Measurements from ENCODE around the gene GPR158. TPM values are rescaled to one million over a fixed set of nuclear protein-coding genes. Genes with fewer than 3 reads are reported as not detected.

Gene GPR158
- total RNA-seq, 2 experiments from 2014 or later = not detected

- no peak for DNase-seq (ENCODE audit: low spot score)
- intact Hi-C loops (cut with micrococcal nuclease; ENCODE audit: unreplicated experiment) = no loop called here
- CTCF ChIA-PET (ENCODE audit: unreplicated experiment) = no interaction called here
- no peaks in the 10 kb centered on the region for H3K36me3 ChIP-seq (ENCODE audit: insufficient read depth, low read length)
- POLR2A ChIA-PET = interaction anchor here (0.7 kb wide), 1 partner anchor 100 kb away, joined by 3 read pairs; no protein-coding TSS in a partner anchor
- TF ChIP-seq CTCF (conservative IDR thresholded peaks at IDR 0.05; ENCODE audit: low read length) (no peak), EZH2phosphoT487 (IDR thresholded peaks at IDR 0.05; ENCODE audit: borderline replicate concordance, low read depth, low read length) (no peak)
- H3K79me2 ChIP-seq (ENCODE audit: insufficient read depth, low read depth, low read length) = no peaks in the 10 kb centered on the region
- no peaks in the 10 kb centered on the region for H3K4me1 ChIP-seq (ENCODE audit: insufficient read depth, low read length, poor library complexity, severe bottlenecking)
- H3K9me2 ChIP-seq (ENCODE audit: insufficient read depth, low read length) = no peaks in the 10 kb centered on the region
- BruUV-seq (replicated peaks) = no TSS peak
- H3K9me3 ChIP-seq (ENCODE audit: low read length) = no peaks in the 10 kb centered on the region
- no peak overlapping the region for H3K4me3 ChIP-seq (ENCODE audit: low read depth, low read length, poor library complexity, severe bottlenecking)
- H2AFZ ChIP-seq (ENCODE audit: low read length) = no peak overlapping the region
- H4K20me1 ChIP-seq (ENCODE audit: insufficient read depth, low read length) = no peaks in the 10 kb centered on the region
- H3K27ac ChIP-seq (ENCODE audit: low read depth, low read length, poor library complexity, severe bottlenecking) = no peak overlapping the region
- H3K4me2 ChIP-seq (ENCODE audit: low read length) = no peak overlapping the region
Observed at GRCh38 chr10:25130906-25131305, 43.9 kb upstream of the GPR158 start.

DNA sequence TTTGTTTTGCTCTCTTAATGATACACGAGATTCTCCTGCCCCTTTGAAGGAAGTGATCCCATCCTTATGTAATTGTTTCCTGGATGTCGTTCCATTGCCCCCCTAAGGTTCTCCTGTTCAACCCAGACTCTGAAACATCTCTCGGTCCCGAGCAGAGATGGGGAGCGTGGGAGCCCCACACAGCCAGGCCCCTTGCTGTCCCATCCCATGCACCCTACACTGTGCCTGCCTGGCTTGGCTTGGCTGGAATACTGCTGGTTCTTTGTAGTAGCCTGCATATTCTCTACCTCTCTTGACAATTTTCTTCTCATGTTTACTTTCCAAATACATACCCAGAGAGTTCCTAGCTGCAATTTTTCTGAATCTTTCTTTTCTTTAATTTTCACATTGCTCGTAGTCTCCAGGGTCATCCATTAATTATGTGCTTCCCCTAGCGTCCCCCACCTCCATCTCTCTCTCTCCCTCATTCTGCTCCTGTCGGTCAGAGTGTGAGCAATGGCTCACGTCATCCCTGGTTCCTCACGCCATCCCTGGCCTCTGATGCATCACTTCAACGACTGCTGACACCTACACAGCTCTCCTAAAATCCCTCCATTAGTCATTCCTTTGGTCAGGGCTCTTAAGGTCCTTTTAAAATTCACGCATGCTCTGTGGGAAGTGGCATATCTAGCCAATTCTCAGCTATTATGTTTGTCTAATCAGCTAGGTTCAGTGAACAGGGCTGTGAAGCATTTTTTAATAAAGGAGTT, 32.5 kb upstream of the GPR158 start:
- no TSS peak for BruUV-seq (replicated peaks)
- DNase-seq (ENCODE audit: low spot score) = no peak
- ChIA-PET CTCF (ENCODE audit: unreplicated experiment) (no interaction called here), POLR2A (no interaction called here)
- Histone ChIP-seq H3K79me2 (ENCODE audit: insufficient read depth, low read depth, low read length) (no peaks in the 10 kb centered on the region), H3K36me3 (ENCODE audit: insufficient read depth, low read length) (no peaks in the 10 kb centered on the region), H3K9me3 (ENCODE audit: low read length) (no peaks in the 10 kb centered on the region), H3K4me3 (ENCODE audit: low read depth, low read length, poor library complexity, severe bottlenecking) (no peak overlapping the region), H3K4me2 (ENCODE audit: low read length) (no peak overlapping the region), H4K20me1 (ENCODE audit: insufficient read depth, low read length) (no peaks in the 10 kb centered on the region), H3K4me1 (ENCODE audit: insufficient read depth, low read length, poor library complexity, severe bottlenecking) (no peaks in the 10 kb centered on the region), H3K27ac (ENCODE audit: low read depth, low read length, poor library complexity, severe bottlenecking) (no peak overlapping the region), H3K9me2 (ENCODE audit: insufficient read depth, low read length) (no peaks in the 10 kb centered on the region), H2AFZ (ENCODE audit: low read length) (no peak overlapping the region)
- intact Hi-C loops (cut with micrococcal nuclease; ENCODE audit: unreplicated experiment) = no loop called here
- TF ChIP-seq CTCF (conservative IDR thresholded peaks at IDR 0.05; ENCODE audit: low read length) (no peak), EZH2phosphoT487 (IDR thresholded peaks at IDR 0.05; ENCODE audit: borderline replicate concordance, low read depth, low read length) (no peak)

DNA sequence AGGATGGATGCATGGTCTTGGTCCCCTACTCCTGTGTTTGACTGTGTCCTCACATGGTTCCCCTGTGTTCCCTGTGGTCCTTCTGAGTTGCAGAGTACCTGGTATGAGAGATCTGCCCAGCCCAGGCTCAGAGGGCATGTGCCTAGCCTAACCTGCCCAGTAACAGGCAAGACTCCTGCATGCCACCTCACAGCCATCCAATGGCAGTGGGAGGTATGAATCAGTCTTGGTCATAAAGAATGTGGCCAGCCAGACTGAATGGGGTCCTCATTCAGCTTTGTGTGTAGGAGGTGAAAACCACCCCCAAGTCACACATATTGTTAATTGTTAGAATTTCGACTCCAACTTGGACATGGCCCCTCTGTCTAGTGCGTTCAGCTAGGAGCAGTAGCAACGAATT, 17.2 kb upstream of the GPR158 start:
- Histone ChIP-seq H3K27ac (ENCODE audit: low read depth, low read length, poor library complexity, severe bottlenecking) (no peak overlapping the region), H3K9me3 (ENCODE audit: low read length) (no peaks in the 10 kb centered on the region), H3K79me2 (ENCODE audit: insufficient read depth, low read depth, low read length) (no peaks in the 10 kb centered on the region), H3K9me2 (ENCODE audit: insufficient read depth, low read length) (no peaks in the 10 kb centered on the region), H3K4me1 (ENCODE audit: insufficient read depth, low read length, poor library complexity, severe bottlenecking) (no peaks in the 10 kb centered on the region), H4K20me1 (ENCODE audit: insufficient read depth, low read length) (no peaks in the 10 kb centered on the region), H3K4me2 (ENCODE audit: low read length) (no peak overlapping the region), H2AFZ (ENCODE audit: low read length) (no peak overlapping the region), H3K36me3 (ENCODE audit: insufficient read depth, low read length) (no peaks in the 10 kb centered on the region), H3K4me3 (ENCODE audit: low read depth, low read length, poor library complexity, severe bottlenecking) (no peak overlapping the region)
- BruUV-seq (replicated peaks) = no TSS peak
- ChIA-PET CTCF (ENCODE audit: unreplicated experiment) (no interaction called here), POLR2A (interaction anchor here (0.7 to 1.3 kb wide), 2 partner anchors 526 to 1790 kb away, joined by 3 read pairs; no protein-coding TSS in a partner anchor)
- TF ChIP-seq EZH2phosphoT487 (IDR thresholded peaks at IDR 0.05; ENCODE audit: borderline replicate concordance, low read depth, low read length) = no peak
- TF ChIP-seq CTCF (conservative IDR thresholded peaks at IDR 0.05; ENCODE audit: low read length) = no peak
- intact Hi-C loops (cut with micrococcal nuclease; ENCODE audit: unreplicated experiment) = no loop called here
- DNase-seq (ENCODE audit: low spot score) = no peak

Data from OCI-LY7 (cell line).